ENCODE data around the gene LYPD5. TPM values are rescaled to one million over a fixed set of nuclear protein-coding genes. Genes with fewer than 3 reads are reported as not detected.
"Not testable (repeated sequence)": the region's sequence is repeated elsewhere in the genome, so short reads cannot be mapped to it uniquely, and the experiment has no call there.

Gene LYPD5
- total RNA-seq, 1 donor from 2014 or later = 0.85 TPM

GRCh38 chr19:43779147-43779819 is 23.0 kb downstream of the LYPD5 start:
- DNase-seq (ENCODE audit: extremely low spot score, unreplicated experiment) = no peak
- Mint-ChIP-seq H3K4me1 (ENCODE audit: unreplicated experiment) (peaks cover 47% of the 10 kb centered on the region), H3K27ac (peak overlapping the region; percentile 74), H3K4me3 (peak overlapping the region; percentile 57), H3K27me3 (peaks cover 13% of the 10 kb centered on the region), H3K9me3 (no peaks in the 10 kb centered on the region), H3K36me3 (no peaks in the 10 kb centered on the region)
- no peak for TF ChIP-seq CTCF (conservative IDR thresholded peaks at IDR 0.05)

- Mint-ChIP-seq H3K36me3 (no peaks in the 10 kb centered on the region), H3K4me1 (ENCODE audit: unreplicated experiment) (peaks cover 44% of the 10 kb centered on the region), H3K9me3 (no peaks in the 10 kb centered on the region), H3K27me3 (peaks cover 15% of the 10 kb centered on the region), H3K4me3 (peak overlapping the region; percentile 24), H3K27ac (peak overlapping the region; percentile 49)
- DNase-seq (ENCODE audit: extremely low spot score, unreplicated experiment) = no peak
- TF ChIP-seq CTCF (conservative IDR thresholded peaks at IDR 0.05) = no peak
Measured at GRCh38 chr19:43778651-43779050, 23.6 kb downstream of the LYPD5 start.

- Mint-ChIP-seq H3K36me3 (no peaks in the 10 kb centered on the region), H3K9me3 (no peaks in the 10 kb centered on the region), H3K4me1 (ENCODE audit: unreplicated experiment) (peaks cover 50% of the 10 kb centered on the region), H3K4me3 (peak overlapping the region; percentile 25), H3K27ac (peak overlapping the region; percentile 64), H3K27me3 (peaks cover 26% of the 10 kb centered on the region)
- DNase-seq (ENCODE audit: extremely low spot score, unreplicated experiment) = no peak
- no peak for TF ChIP-seq CTCF (conservative IDR thresholded peaks at IDR 0.05)
Measured at GRCh38 chr19:43777163-43777695, 25.0 kb downstream of the LYPD5 start.

GRCh38 chr19:43776286-43776685 is 26.0 kb downstream of the LYPD5 start:
- peaks cover 26% of the 10 kb centered on the region for H3K27me3 Mint-ChIP-seq
- H3K27ac Mint-ChIP-seq = peak overlapping the region; percentile 36
- TF ChIP-seq CTCF (conservative IDR thresholded peaks at IDR 0.05) = no peak

GRCh38 chr19:43775299-43775890 is 26.9 kb downstream of the LYPD5 start:
- Mint-ChIP-seq H3K27ac (no peak overlapping the region), H3K4me3 (peak overlapping the region; percentile 77), H3K4me1 (ENCODE audit: unreplicated experiment) (peaks cover 45% of the 10 kb centered on the region), H3K36me3 (no peaks in the 10 kb centered on the region), H3K9me3 (no peaks in the 10 kb centered on the region), H3K27me3 (peaks cover 30% of the 10 kb centered on the region)
- DNase-seq (ENCODE audit: extremely low spot score, unreplicated experiment) = no peak
- no peak for TF ChIP-seq CTCF (conservative IDR thresholded peaks at IDR 0.05)

More at GRCh38 chr19:43776286-43776685, 26.0 kb downstream of the LYPD5 start:
- Mint-ChIP-seq H3K4me1 (ENCODE audit: unreplicated experiment) (peaks cover 49% of the 10 kb centered on the region), H3K4me3 (peak overlapping the region; percentile 22), H3K9me3 (no peaks in the 10 kb centered on the region), H3K36me3 (no peaks in the 10 kb centered on the region)
- no peak for DNase-seq (ENCODE audit: extremely low spot score, unreplicated experiment)

- H3K4me1 Mint-ChIP-seq (ENCODE audit: unreplicated experiment) = peaks cover 43% of the 10 kb centered on the region
- H3K27ac Mint-ChIP-seq = not testable (repeated sequence)
- H3K27me3 Mint-ChIP-seq = peaks cover 34% of the 10 kb centered on the region
Measured at GRCh38 chr19:43774940-43775258, 27.3 kb downstream of the LYPD5 start.

More at GRCh38 chr19:43774940-43775258, 27.3 kb downstream of the LYPD5 start:
- not testable (repeated sequence) for H3K9me3 Mint-ChIP-seq; DNase-seq (ENCODE audit: extremely low spot score, unreplicated experiment); H3K36me3 Mint-ChIP-seq
- H3K4me3 Mint-ChIP-seq = peak overlapping the region; percentile 77

All from type B pancreatic cell (in vitro differentiated cells).